ENCODE results near the gene KCNH8.

Gene KCNH8

GRCh38 chr3:19522305-19522704, 374.0 kb downstream of the KCNH8 start:
- no peak for DNase-seq

DNA sequence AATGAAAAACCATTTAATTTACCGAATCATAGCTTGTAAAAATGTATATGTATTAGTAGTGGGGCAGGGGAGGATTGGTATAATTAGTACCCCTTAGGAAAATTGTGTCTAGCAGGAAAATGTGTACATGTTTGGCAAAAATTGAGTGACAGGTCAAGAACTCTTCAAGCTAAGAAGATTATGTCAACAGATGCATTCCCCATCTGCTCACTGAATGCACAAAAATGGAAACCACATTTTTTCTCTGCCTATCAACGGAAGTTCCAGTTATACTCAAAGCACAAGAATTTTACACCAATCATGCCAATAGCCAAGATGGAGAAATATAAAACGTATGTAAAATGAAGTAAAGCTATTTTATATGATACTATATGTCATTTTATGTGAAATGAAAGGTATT, 377.8 kb downstream of the KCNH8 start:
- DNase-seq: no peak

GRCh38 chr3:19527746-19528145, 379.4 kb downstream of the KCNH8 start:
- no peak for DNase-seq

- no peak for DNase-seq
Measured at GRCh38 chr3:19531426-19531825, 383.1 kb downstream of the KCNH8 start.

- DNase-seq: no peak
Measured at GRCh38 chr3:19539518-19540392, 391.4 kb downstream of the KCNH8 start.

GRCh38 chr3:19540464-19540863, 392.2 kb downstream of the KCNH8 start:
- DNase-seq: no peak

GRCh38 chr3:19541284-19541683, 393.0 kb downstream of the KCNH8 start:
- DNase-seq: no peak

DNA sequence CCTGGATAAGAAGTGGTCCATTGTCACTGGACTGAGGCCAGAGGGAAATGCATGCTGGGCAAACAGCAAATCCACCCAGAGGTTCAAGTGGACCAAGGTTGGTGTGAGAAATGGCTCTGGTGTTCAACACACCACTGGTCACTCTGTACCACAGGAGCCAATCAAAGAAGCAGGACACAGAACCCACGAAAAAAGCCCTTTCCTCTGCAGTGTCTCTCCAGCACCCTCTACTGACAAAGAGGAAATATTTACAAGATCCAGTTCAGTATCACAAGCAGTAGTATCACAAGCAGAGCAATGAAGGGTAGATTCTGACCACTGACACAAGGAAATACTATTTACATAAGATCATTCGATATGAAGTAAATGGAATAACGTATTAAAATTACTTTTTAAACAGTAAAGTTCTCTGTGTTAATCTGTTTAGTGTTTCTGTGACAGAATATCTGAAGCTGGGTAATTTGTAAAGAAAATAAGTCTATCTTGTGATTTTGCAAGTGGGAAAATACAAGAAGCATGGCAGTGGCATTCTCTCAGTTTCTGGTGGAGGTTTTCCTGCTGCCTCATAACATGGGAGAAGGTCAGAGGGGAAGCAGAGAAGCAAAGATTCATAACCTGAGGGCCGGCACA, 395.0 kb downstream of the KCNH8 start:
- no peak for DNase-seq

- no peak for DNase-seq
Measured at GRCh38 chr3:19547665-19548464, 399.6 kb downstream of the KCNH8 start.

DNA sequence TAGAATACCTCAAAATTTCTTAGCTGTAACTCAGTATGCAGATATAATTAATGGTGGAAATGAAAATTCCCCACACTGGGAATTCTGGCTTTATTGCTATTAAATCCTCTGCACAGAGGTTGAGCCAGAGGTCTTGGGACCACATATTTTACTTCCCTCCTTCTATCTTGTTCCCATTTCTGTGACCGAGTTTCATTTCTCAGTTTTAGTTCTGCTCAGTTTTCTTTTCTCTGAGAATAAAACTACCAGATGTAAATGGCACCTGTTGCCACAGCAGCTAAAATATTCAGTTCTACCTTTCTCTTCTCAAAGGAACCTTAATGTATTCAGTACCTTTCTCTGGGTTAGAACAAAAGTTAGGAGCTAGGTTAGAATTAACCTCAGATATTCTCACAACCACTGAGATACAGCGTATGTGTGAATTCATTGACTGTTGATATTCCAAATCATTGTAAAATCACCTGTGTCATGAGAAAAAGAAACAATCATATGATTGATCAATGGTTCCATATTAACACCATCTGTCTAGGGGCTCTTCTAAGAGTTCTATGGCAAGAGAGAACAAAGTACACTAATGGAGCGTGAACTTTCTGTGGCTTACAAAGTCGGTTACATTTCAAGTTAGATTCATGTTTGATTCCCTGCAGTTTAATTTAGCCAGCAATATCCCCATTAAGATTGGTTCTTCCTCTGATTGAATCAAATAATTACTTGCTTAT, 411.6 kb downstream of the KCNH8 start:
- no peak for DNase-seq

- DNase-seq: no peak
Measured at GRCh38 chr3:19573644-19574043, 425.3 kb downstream of the KCNH8 start.

- no peak for DNase-seq
Measured at GRCh38 chr3:19574268-19574667, 426.0 kb downstream of the KCNH8 start.

GRCh38 chr3:19576343-19576742, 428.0 kb downstream of the KCNH8 start:
- no peak for DNase-seq
